ENCODE data around the gene SIRT7. TPM values are rescaled to one million over a fixed set of nuclear protein-coding genes. Genes with fewer than 3 reads are reported as not detected.

Gene SIRT7
- total RNA-seq, 1 donor from 2014 or later: 20.9 TPM

- H3K9me3 Mint-ChIP-seq (ENCODE audit: unreplicated experiment): no peaks in the 10 kb centered on the region
- H3K4me3 Mint-ChIP-seq (ENCODE audit: unreplicated experiment): no peak overlapping the region
- no peaks in the 10 kb centered on the region for H3K27me3 Mint-ChIP-seq (ENCODE audit: unreplicated experiment)
- no peak for TF ChIP-seq CTCF (IDR thresholded peaks at IDR 0.05)
- peaks cover 18% of the 10 kb centered on the region for H3K4me1 Mint-ChIP-seq (ENCODE audit: unreplicated experiment)
- H3K27ac Mint-ChIP-seq (ENCODE audit: unreplicated experiment): no peak overlapping the region
- DNase-seq (ENCODE audit: extremely low spot score, unreplicated experiment): no peak
- peaks cover 15% of the 10 kb centered on the region for H3K36me3 Mint-ChIP-seq (ENCODE audit: unreplicated experiment)
Measured at GRCh38 chr17:81913394-81914102, 4.4 kb downstream of the SIRT7 start.

GRCh38 chr17:81912441-81913309, 5.3 kb downstream of the SIRT7 start:
- peaks cover 18% of the 10 kb centered on the region for H3K4me1 Mint-ChIP-seq (ENCODE audit: unreplicated experiment)
- no peaks in the 10 kb centered on the region for H3K27me3 Mint-ChIP-seq (ENCODE audit: unreplicated experiment)
- H3K9me3 Mint-ChIP-seq (ENCODE audit: unreplicated experiment): no peaks in the 10 kb centered on the region
- peaks cover 18% of the 10 kb centered on the region for H3K36me3 Mint-ChIP-seq (ENCODE audit: unreplicated experiment)
- no peak for DNase-seq (ENCODE audit: extremely low spot score, unreplicated experiment)
- no peak overlapping the region for H3K27ac Mint-ChIP-seq (ENCODE audit: unreplicated experiment)
- peak overlapping the region; percentile 22 for H3K4me3 Mint-ChIP-seq (ENCODE audit: unreplicated experiment)
- no peak for TF ChIP-seq CTCF (IDR thresholded peaks at IDR 0.05)

- no peak for DNase-seq (ENCODE audit: extremely low spot score, unreplicated experiment)
- Mint-ChIP-seq H3K27me3 (ENCODE audit: unreplicated experiment) (no peaks in the 10 kb centered on the region), H3K4me1 (ENCODE audit: unreplicated experiment) (peaks cover 13% of the 10 kb centered on the region), H3K27ac (ENCODE audit: unreplicated experiment) (no peak overlapping the region), H3K36me3 (ENCODE audit: unreplicated experiment) (peaks cover 18% of the 10 kb centered on the region), H3K9me3 (ENCODE audit: unreplicated experiment) (no peaks in the 10 kb centered on the region), H3K4me3 (ENCODE audit: unreplicated experiment) (peak overlapping the region; percentile 22)
- no peak for TF ChIP-seq CTCF (IDR thresholded peaks at IDR 0.05)
Measured at GRCh38 chr17:81911969-81912368, 6.0 kb downstream of the SIRT7 start.

- peak; percentile 96 for DNase-seq (ENCODE audit: extremely low spot score, unreplicated experiment)
- Mint-ChIP-seq H3K4me1 (ENCODE audit: unreplicated experiment) (peaks cover 9% of the 10 kb centered on the region), H3K27me3 (ENCODE audit: unreplicated experiment) (no peaks in the 10 kb centered on the region), H3K36me3 (ENCODE audit: unreplicated experiment) (peaks cover 18% of the 10 kb centered on the region), H3K9me3 (ENCODE audit: unreplicated experiment) (no peaks in the 10 kb centered on the region), H3K27ac (ENCODE audit: unreplicated experiment) (peak within 1 kb of the TSS; percentile 27), H3K4me3 (ENCODE audit: unreplicated experiment) (peak within 1 kb of the TSS; percentile 78)
- no peak for TF ChIP-seq CTCF (IDR thresholded peaks at IDR 0.05)
Measured at GRCh38 chr17:81911277-81911961, 6.6 kb downstream of the SIRT7 start, which contains the start of gene PCYT2. TSS of gene PCYT2 (minus strand) at chr17:81911399. CDS start at chr17:81911355, 44 bp downstream.
